ENCODE data around the gene MYH8.

Gene MYH8

GRCh38 chr17:10380631-10381408 is 40.9 kb downstream of the MYH8 start:
- no peak for DNase-seq

- no peak for DNase-seq
These were observed 48.8 kb downstream of the MYH8 start, which contains the start of gene MYH13 for GRCh38 chr17:10372906-10373305. Gene MYH13, minus strand, starts transcription at chr17:10373006. Its CDS starts 8,476 bp downstream, at chr17:10364530.

- no peak for DNase-seq
These were observed 51.6 kb downstream of the MYH8 start for GRCh38 chr17:10370016-10370608.

GRCh38 chr17:10369239-10369638 is 52.5 kb downstream of the MYH8 start:
- no peak for DNase-seq

- no peak for DNase-seq
These were observed 53.2 kb downstream of the MYH8 start for GRCh38 chr17:10368561-10368960.

- no peak for DNase-seq
These were observed 61.2 kb downstream of the MYH8 start for GRCh38 chr17:10360578-10360977.

- peak; percentile 1 for DNase-seq
These were observed 64.0 kb downstream of the MYH8 start for GRCh38 chr17:10357768-10358167.

- DNase-seq, result no peak
These were observed 67.1 kb downstream of the MYH8 start for GRCh38 chr17:10354651-10355050.

GRCh38 chr17:10352893-10353292 is 68.9 kb downstream of the MYH8 start:
- DNase-seq, result no peak

GRCh38 chr17:10349403-10349802 is 72.3 kb downstream of the MYH8 start:
- DNase-seq, result no peak

- no peak for DNase-seq
These were observed 76.9 kb downstream of the MYH8 start for GRCh38 chr17:10344816-10345215.
